NCI-H1105 (cell line): ENCODE results near the gene CPNE8.

ENCODE experiments used
- DNase-seq: peaks from one replicate; lab custom pipeline; 2025; lab: John Stamatoyannopoulos, UW

CPNE8 gene

GRCh38 chr12:38721611-38722252 is 183.7 kb downstream of the CPNE8 start:
- no peak for DNase-seq

GRCh38 chr12:38720661-38721060 is 184.7 kb downstream of the CPNE8 start:
- DNase-seq, result no peak

GRCh38 chr12:38713294-38713693 is 192.1 kb downstream of the CPNE8 start:
- no peak for DNase-seq

GRCh38 chr12:38711054-38711453 is 194.3 kb downstream of the CPNE8 start:
- DNase-seq, result no peak

GRCh38 chr12:38708466-38708865 is 196.9 kb downstream of the CPNE8 start:
- DNase-seq, result no peak

GRCh38 chr12:38707648-38708047 is 197.7 kb downstream of the CPNE8 start:
- DNase-seq, result no peak

- no peak for DNase-seq
These were observed 208.1 kb downstream of the CPNE8 start for GRCh38 chr12:38697289-38697688.

- DNase-seq, result no peak
These were observed 210.3 kb downstream of the CPNE8 start for GRCh38 chr12:38695057-38695456.

GRCh38 chr12:38691164-38691563 is 214.2 kb downstream of the CPNE8 start:
- no peak for DNase-seq

- DNase-seq, result no peak
These were observed 214.7 kb downstream of the CPNE8 start for GRCh38 chr12:38690646-38691045.

GRCh38 chr12:38689704-38690103 is 215.7 kb downstream of the CPNE8 start:
- no peak for DNase-seq

- no peak for DNase-seq
These were observed 216.2 kb downstream of the CPNE8 start for GRCh38 chr12:38689195-38689594.

- DNase-seq, result no peak
These were observed 222.9 kb downstream of the CPNE8 start for GRCh38 chr12:38682521-38682920.

GRCh38 chr12:38669530-38669929 is 235.9 kb downstream of the CPNE8 start:
- DNase-seq, result no peak

GRCh38 chr12:38669081-38669480 is 236.3 kb downstream of the CPNE8 start:
- DNase-seq, result no peak

- no peak for DNase-seq
These were observed 239.0 kb downstream of the CPNE8 start for GRCh38 chr12:38666425-38666824.

GRCh38 chr12:38664661-38665269 is 240.6 kb downstream of the CPNE8 start:
- DNase-seq, result no peak

GRCh38 chr12:38662829-38663228 is 242.6 kb downstream of the CPNE8 start:
- no peak for DNase-seq

- no peak for DNase-seq
These were observed 251.7 kb downstream of the CPNE8 start for GRCh38 chr12:38653650-38654049.

- no peak for DNase-seq
These were observed 256.6 kb downstream of the CPNE8 start for GRCh38 chr12:38648813-38649212.

- no peak for DNase-seq
These were observed 259.2 kb downstream of the CPNE8 start for GRCh38 chr12:38646146-38646545.

GRCh38 chr12:38639625-38640024 is 265.8 kb downstream of the CPNE8 start:
- DNase-seq, result no peak

- no peak for DNase-seq
These were observed 267.0 kb downstream of the CPNE8 start for GRCh38 chr12:38638401-38638800.

GRCh38 chr12:38633511-38633910 is 271.9 kb downstream of the CPNE8 start:
- no peak for DNase-seq
